Astrocyte (in vitro differentiated cells and primary cell): ENCODE measurements around the gene AVEN. TPM values are rescaled to one million over a fixed set of nuclear protein-coding genes. Genes with fewer than 3 reads are reported as not detected.

Source experiments
- DNase-seq: peaks from one replicate; pipeline ENCODE4 v3.0.0-alpha.2; 2010; ENCODE audit warnings: low read depth
- FAIRE-seq: peaks from 2 replicates; lab custom pipeline; 2011; peaks lifted over from hg19 to GRCh38; lab: Jason Lieb, UNC
- H2AFZ ChIP-seq: 2 replicates; pipeline ENCODE4 v1.6.0; 2012; ENCODE audit warnings: low read depth, low read length, inconsistent platforms
- H3K27ac ChIP-seq: 2 replicates; pipeline ENCODE4 v1.5.1; 2011; ENCODE audit warnings: low read depth, low read length, inconsistent platforms
- H3K27me3 ChIP-seq: 2 replicates; pipeline ENCODE4 v1.6.0; 2011; ENCODE audit warnings: low read length, inconsistent platforms; ENCODE audit not compliant: insufficient read depth
- H3K36me3 ChIP-seq: 2 replicates; pipeline ENCODE4 v1.5.1; 2011; ENCODE audit warnings: low read length, inconsistent platforms; ENCODE audit not compliant: insufficient read depth
- H3K4me1 ChIP-seq: 2 replicates; pipeline ENCODE4 v1.5.1; 2011; ENCODE audit warnings: low read length, inconsistent platforms; ENCODE audit not compliant: insufficient read depth
- H3K4me2 ChIP-seq: 2 replicates; pipeline ENCODE4 v1.6.0; 2012; ENCODE audit warnings: low read length, inconsistent platforms
- H3K4me3 ChIP-seq: 2 replicates; pipeline ENCODE4 v1.5.1; 2011; ENCODE audit warnings: low read depth, mild to moderate bottlenecking, low read length, inconsistent platforms; ENCODE audit not compliant: insufficient read depth
- H3K79me2 ChIP-seq: 2 replicates; pipeline ENCODE4 v1.6.0; 2012; ENCODE audit warnings: mild to moderate bottlenecking, low read length, inconsistent platforms; ENCODE audit not compliant: insufficient read depth
- H3K9ac ChIP-seq: 2 replicates; pipeline ENCODE4 v1.6.0; 2012; ENCODE audit warnings: mild to moderate bottlenecking, low read length, inconsistent platforms
- H3K9me3 ChIP-seq: 2 replicates; pipeline ENCODE4 v1.5.1; 2012; ENCODE audit warnings: low read depth, mild to moderate bottlenecking, low read length, inconsistent platforms; ENCODE audit not compliant: insufficient read depth
- H4K20me1 ChIP-seq: 2 replicates; pipeline ENCODE4 v1.6.0; 2012; ENCODE audit warnings: low read length, inconsistent platforms; ENCODE audit not compliant: insufficient read depth
- H3K27ac Mint-ChIP-seq: one replicate; pipeline ENCODE4 v1.8.0; 2021; ENCODE audit warnings: mild to moderate bottlenecking, mixed read lengths; ENCODE audit not compliant: unreplicated experiment
- H3K27me3 Mint-ChIP-seq: one replicate; pipeline ENCODE4 v1.8.0; 2021; ENCODE audit warnings: low read depth, mixed read lengths; ENCODE audit not compliant: unreplicated experiment
- H3K36me3 Mint-ChIP-seq: one replicate; pipeline ENCODE4 v1.8.0; 2021; ENCODE audit warnings: low read depth, mixed read lengths; ENCODE audit not compliant: unreplicated experiment
- H3K4me1 Mint-ChIP-seq: one replicate; pipeline ENCODE4 v1.8.0; 2021; ENCODE audit warnings: low read depth, mixed read lengths; ENCODE audit not compliant: unreplicated experiment
- H3K4me3 Mint-ChIP-seq: one replicate; pipeline ENCODE4 v1.8.0; 2021; ENCODE audit warnings: mild to moderate bottlenecking, moderate library complexity, mixed read lengths; ENCODE audit not compliant: unreplicated experiment
- H3K9me3 Mint-ChIP-seq: one replicate; pipeline ENCODE4 v1.8.0; 2021; ENCODE audit warnings: mild to moderate bottlenecking, mixed read lengths; ENCODE audit not compliant: unreplicated experiment
- EZH2 ChIP-seq: IDR thresholded peaks from 2 replicates; pipeline ENCODE4 v1.6.1; 2012; ENCODE audit warnings: mild to moderate bottlenecking, low read length, inconsistent platforms; ENCODE audit not compliant: insufficient read depth
- total RNA-seq: library from RNA; stranded (reverse); gene quantifications from 2 replicates; pipeline ENCODE4 v1.2.1, GENCODE V29; 2021
- TF ChIP-seq, protein P1 (sequence below): IDR thresholded peaks from 2 replicates; pipeline ENCODE4 v1.5.1; 2011; ENCODE audit warnings: low read depth, mild to moderate bottlenecking, inconsistent platforms, low read length, moderate library complexity; ENCODE audit not compliant: insufficient read depth

AVEN gene
- total RNA-seq, 1 donor from 2014 or later: 34.1 TPM

DNA sequence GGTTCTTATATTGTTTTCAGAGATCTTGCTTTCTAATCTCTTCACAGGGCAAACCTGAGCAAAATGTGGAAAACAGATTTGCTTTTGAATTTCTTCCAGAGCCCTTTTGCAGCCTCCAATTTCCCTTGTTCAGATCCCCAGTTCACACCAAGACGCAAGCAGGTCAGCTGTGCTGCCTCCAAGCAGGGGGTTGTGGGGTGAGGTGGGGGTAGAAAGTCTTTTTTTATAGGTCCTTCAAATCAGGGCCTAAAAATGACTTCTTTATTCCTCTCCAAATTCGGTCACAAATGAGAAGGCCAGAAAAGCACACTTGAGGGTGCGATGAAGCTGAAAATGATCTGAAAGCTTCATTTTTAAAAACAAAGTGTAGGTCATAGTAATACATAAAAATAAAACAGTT is 26.3 kb upstream of the AVEN start:
- FAIRE-seq (no peak), DNase-seq (no peak)
- no peak overlapping the region for H3K27ac Mint-ChIP-seq
- H2AFZ ChIP-seq: no peak overlapping the region
- no peaks in the 10 kb centered on the region for H3K79me2 ChIP-seq
- H3K27me3 Mint-ChIP-seq: no peaks in the 10 kb centered on the region
- no peaks in the 10 kb centered on the region for H3K27me3 ChIP-seq
- no peak overlapping the region for H3K4me2 ChIP-seq
- H3K36me3 ChIP-seq: no peaks in the 10 kb centered on the region
- H3K4me1 ChIP-seq: no peaks in the 10 kb centered on the region
- no peak overlapping the region for H3K27ac ChIP-seq
- no peak overlapping the region for H3K4me3 Mint-ChIP-seq
- H3K36me3 Mint-ChIP-seq: no peaks in the 10 kb centered on the region
- no peak overlapping the region for H3K4me3 ChIP-seq
- H3K4me1 Mint-ChIP-seq: no peaks in the 10 kb centered on the region
- H3K9ac ChIP-seq: no peak overlapping the region
- TF ChIP-seq, protein P1, sequence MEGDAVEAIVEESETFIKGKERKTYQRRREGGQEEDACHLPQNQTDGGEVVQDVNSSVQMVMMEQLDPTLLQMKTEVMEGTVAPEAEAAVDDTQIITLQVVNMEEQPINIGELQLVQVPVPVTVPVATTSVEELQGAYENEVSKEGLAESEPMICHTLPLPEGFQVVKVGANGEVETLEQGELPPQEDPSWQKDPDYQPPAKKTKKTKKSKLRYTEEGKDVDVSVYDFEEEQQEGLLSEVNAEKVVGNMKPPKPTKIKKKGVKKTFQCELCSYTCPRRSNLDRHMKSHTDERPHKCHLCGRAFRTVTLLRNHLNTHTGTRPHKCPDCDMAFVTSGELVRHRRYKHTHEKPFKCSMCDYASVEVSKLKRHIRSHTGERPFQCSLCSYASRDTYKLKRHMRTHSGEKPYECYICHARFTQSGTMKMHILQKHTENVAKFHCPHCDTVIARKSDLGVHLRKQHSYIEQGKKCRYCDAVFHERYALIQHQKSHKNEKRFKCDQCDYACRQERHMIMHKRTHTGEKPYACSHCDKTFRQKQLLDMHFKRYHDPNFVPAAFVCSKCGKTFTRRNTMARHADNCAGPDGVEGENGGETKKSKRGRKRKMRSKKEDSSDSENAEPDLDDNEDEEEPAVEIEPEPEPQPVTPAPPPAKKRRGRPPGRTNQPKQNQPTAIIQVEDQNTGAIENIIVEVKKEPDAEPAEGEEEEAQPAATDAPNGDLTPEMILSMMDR: no peak
- TF ChIP-seq EZH2: no peak
- no peaks in the 10 kb centered on the region for H3K9me3 ChIP-seq
- H4K20me1 ChIP-seq: no peaks in the 10 kb centered on the region
- no peaks in the 10 kb centered on the region for H3K9me3 Mint-ChIP-seq

DNA sequence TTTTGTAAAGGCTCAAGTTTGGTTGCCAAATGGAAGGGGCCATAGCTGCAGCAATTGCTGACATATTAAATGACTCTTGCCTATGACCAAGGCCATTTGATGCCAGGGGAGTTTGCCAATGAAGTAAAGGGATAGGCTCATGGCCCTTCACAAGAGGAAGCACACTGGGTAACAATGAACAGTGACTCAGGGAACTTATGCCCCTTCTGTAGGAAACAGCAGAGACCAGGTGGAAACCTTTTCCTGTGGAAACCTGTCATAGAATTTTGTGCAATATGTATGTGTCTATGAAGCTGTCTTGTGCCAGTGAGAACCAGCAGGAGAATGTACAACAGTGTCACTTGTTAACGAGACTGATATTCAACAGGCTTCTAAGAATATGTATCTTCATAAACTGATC is 25.4 kb upstream of the AVEN start:
- Mint-ChIP-seq H3K27me3 (no peaks in the 10 kb centered on the region), H3K4me3 (no peak overlapping the region), H3K4me1 (peaks cover 3% of the 10 kb centered on the region), H3K27ac (no peak overlapping the region), H3K36me3 (no peaks in the 10 kb centered on the region), H3K9me3 (no peaks in the 10 kb centered on the region)
- H2AFZ ChIP-seq: no peak overlapping the region
- FAIRE-seq (no peak), DNase-seq (no peak)
- H3K4me2 ChIP-seq: no peak overlapping the region
- H3K4me3 ChIP-seq: no peak overlapping the region
- H3K4me1 ChIP-seq: no peaks in the 10 kb centered on the region
- H4K20me1 ChIP-seq: no peaks in the 10 kb centered on the region
- no peaks in the 10 kb centered on the region for H3K27me3 ChIP-seq
- H3K9ac ChIP-seq: no peak overlapping the region
- TF ChIP-seq, protein P1: no peak
- TF ChIP-seq EZH2: no peak
- no peak overlapping the region for H3K27ac ChIP-seq
- H3K79me2 ChIP-seq: no peaks in the 10 kb centered on the region
- H3K9me3 ChIP-seq: no peaks in the 10 kb centered on the region
- no peaks in the 10 kb centered on the region for H3K36me3 ChIP-seq

DNA sequence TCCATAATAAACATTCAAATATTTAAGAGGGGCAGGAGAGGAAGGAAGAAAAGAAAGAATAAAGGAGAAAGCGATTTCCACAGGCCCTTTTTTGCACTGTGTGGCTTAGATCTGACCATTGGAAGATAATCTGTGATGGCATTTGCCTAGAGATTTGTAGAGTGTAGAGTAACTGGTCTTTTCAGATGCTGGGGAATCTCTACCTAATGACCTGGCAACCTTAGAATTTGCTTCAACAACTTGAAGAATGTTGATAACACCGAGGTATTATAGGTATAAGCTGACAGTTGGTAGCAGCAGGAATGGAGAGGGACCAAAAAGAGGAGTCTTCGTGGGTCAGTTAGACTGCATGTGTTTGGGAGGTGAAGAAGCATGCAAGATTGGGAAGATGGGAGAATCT is 20.9 kb upstream of the AVEN start:
- Histone ChIP-seq H3K9ac (no peak overlapping the region), H3K4me2 (no peak overlapping the region), H3K4me1 (peaks cover 16% of the 10 kb centered on the region), H3K36me3 (no peaks in the 10 kb centered on the region), H2AFZ (no peak overlapping the region), H3K79me2 (no peaks in the 10 kb centered on the region), H3K27ac (no peak overlapping the region), H3K27me3 (no peaks in the 10 kb centered on the region), H4K20me1 (no peaks in the 10 kb centered on the region), H3K4me3 (no peak overlapping the region), H3K9me3 (no peaks in the 10 kb centered on the region)
- Mint-ChIP-seq H3K27me3 (no peaks in the 10 kb centered on the region), H3K4me3 (no peak overlapping the region), H3K4me1 (peaks cover 17% of the 10 kb centered on the region), H3K27ac (no peak overlapping the region), H3K36me3 (no peaks in the 10 kb centered on the region), H3K9me3 (no peaks in the 10 kb centered on the region)
- FAIRE-seq (no peak), DNase-seq (no peak)
- TF ChIP-seq, protein P1: no peak
- no peak for TF ChIP-seq EZH2
